Adipocyte (in vitro differentiated cells): ENCODE results near the gene NT5C2.
"Not testable (repeated sequence)": the region's sequence is repeated elsewhere in the genome, so short reads cannot be mapped to it uniquely, and the experiment has no call there.

ENCODE experiments used
- DNase-seq: peaks from one replicate; pipeline ENCODE4 v3.0.0-alpha.2; 2015; ENCODE audit warnings: low read depth
- H3K27me3 ChIP-seq: replicated peaks from 2 replicates; pipeline ENCODE4 v1.7.0; 2013; ENCODE audit warnings: mild to moderate bottlenecking, low read length, moderate library complexity; ENCODE audit not compliant: control insufficient read depth, insufficient read depth
- H3K36me3 ChIP-seq: 2 replicates; pipeline ENCODE4 v1.7.0; 2013; ENCODE audit warnings: low read length, mild to moderate bottlenecking, moderate library complexity; ENCODE audit not compliant: control insufficient read depth, insufficient read depth, severe bottlenecking
- H3K4me1 ChIP-seq: 2 replicates; pipeline ENCODE4 v1.7.0; 2013; ENCODE audit warnings: mild to moderate bottlenecking, low read length, moderate library complexity; ENCODE audit not compliant: control insufficient read depth, insufficient read depth
- H3K4me3 ChIP-seq: 2 replicates; pipeline ENCODE4 v1.7.0; 2013; ENCODE audit warnings: mild to moderate bottlenecking, low read length, moderate library complexity
- H3K9ac ChIP-seq: 2 replicates; pipeline ENCODE4 v1.7.0; 2013; ENCODE audit warnings: mild to moderate bottlenecking, low read length, moderate library complexity
- H3K9me3 ChIP-seq: 2 replicates; pipeline ENCODE4 v1.7.0; 2013; ENCODE audit warnings: mild to moderate bottlenecking, low read length, moderate library complexity; ENCODE audit not compliant: control insufficient read depth

NT5C2 gene

GRCh38 chr10:103198648-103199047 lies 5.6 kb upstream of the NT5C2 start:
- Histone ChIP-seq H3K4me3 (no peak overlapping the region), H3K9ac (no peak overlapping the region), H3K4me1 (peaks cover 42% of the 10 kb centered on the region), H3K36me3 (no peaks in the 10 kb centered on the region), H3K9me3 (no peaks in the 10 kb centered on the region), H3K27me3 (no peaks in the 10 kb centered on the region)
- DNase-seq, result no peak

GRCh38 chr10:103197903-103198302 lies 4.8 kb upstream of the NT5C2 start:
- no peak for DNase-seq

DNA sequence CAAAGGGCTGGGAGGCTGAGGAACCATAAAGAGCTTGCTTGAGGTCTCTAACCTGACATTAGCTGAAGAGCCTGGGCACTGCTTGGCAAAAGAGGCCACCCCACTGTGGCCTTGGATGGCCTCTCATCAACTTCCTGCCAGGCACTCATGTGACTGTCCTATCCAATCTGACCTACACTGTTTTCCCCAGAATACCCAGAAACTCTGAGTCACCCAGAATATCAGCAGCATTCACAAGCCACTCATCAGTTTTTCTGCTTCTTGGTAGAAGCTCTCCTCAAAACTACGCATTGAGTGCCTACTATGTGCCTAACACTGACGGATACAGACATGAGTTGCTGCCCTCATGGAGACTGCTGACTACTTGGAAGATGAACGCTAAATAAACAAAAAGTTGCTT lies 4.1 kb upstream of the NT5C2 start:
- Histone ChIP-seq H3K4me1 (peaks cover 46% of the 10 kb centered on the region), H3K9me3 (no peaks in the 10 kb centered on the region), H3K27me3 (no peaks in the 10 kb centered on the region), H3K9ac (peak overlapping the region; percentile 16), H3K36me3 (no peaks in the 10 kb centered on the region), H3K4me3 (peak overlapping the region; percentile 9)
- peak; percentile 64 for DNase-seq

More at GRCh38 chr10:103197903-103198302, 4.8 kb upstream of the NT5C2 start:
- Histone ChIP-seq H3K4me3 (no peak overlapping the region), H3K9ac (no peak overlapping the region), H3K9me3 (no peaks in the 10 kb centered on the region), H3K27me3 (no peaks in the 10 kb centered on the region), H3K4me1 (peaks cover 46% of the 10 kb centered on the region), H3K36me3 (no peaks in the 10 kb centered on the region)

- H3K4me3 ChIP-seq, result no peak overlapping the region
- no peaks in the 10 kb centered on the region for H3K36me3 ChIP-seq
- H3K4me1 ChIP-seq, result peaks cover 49% of the 10 kb centered on the region
- no peaks in the 10 kb centered on the region for H3K9me3 ChIP-seq
- no peaks in the 10 kb centered on the region for H3K27me3 ChIP-seq
- DNase-seq, result no peak
- H3K9ac ChIP-seq, result no peak overlapping the region
Measured at GRCh38 chr10:103196516-103196915, 3.4 kb upstream of the NT5C2 start.

- no peaks in the 10 kb centered on the region for H3K36me3 ChIP-seq
- peak overlapping the region; percentile 85 for H3K9ac ChIP-seq
- H3K4me3 ChIP-seq, result peak overlapping the region; percentile 80
- H3K27me3 ChIP-seq, result no peaks in the 10 kb centered on the region
- DNase-seq, result no peak
- no peaks in the 10 kb centered on the region for H3K9me3 ChIP-seq
- peaks cover 57% of the 10 kb centered on the region for H3K4me1 ChIP-seq
Measured at GRCh38 chr10:103193820-103194529, 903 bp upstream of the NT5C2 start.

- no peaks in the 10 kb centered on the region for H3K9me3 ChIP-seq
- peaks cover 54% of the 10 kb centered on the region for H3K4me1 ChIP-seq
- DNase-seq, result peak; percentile 87
- H3K4me3 ChIP-seq, result peak overlapping the region; percentile 96
- H3K9ac ChIP-seq, result peak overlapping the region; percentile 97
- H3K36me3 ChIP-seq, result no peaks in the 10 kb centered on the region
- no peaks in the 10 kb centered on the region for H3K27me3 ChIP-seq
Measured at GRCh38 chr10:103192451-103193106, 493 bp downstream of the NT5C2 start.

DNA sequence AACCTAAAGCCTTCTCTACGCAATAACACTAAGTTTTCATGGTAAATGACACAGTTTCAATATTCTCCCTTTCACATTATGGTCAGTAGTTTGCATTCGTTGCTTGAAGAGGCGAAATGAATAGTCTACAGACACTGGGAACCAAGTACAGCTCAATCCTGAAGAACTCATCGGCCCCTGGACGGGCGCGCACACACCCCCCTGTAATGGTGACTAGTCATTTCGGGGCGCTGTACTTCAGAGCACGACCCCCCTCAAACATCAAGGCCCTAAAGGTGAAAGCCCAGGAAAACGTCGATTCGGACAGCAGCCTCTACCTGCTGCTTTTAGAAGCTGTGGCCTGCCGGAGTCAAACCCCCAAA lies 1.0 kb downstream of the NT5C2 start:
- DNase-seq, result peak; percentile 49
- peaks cover 48% of the 10 kb centered on the region for H3K4me1 ChIP-seq
- no peaks in the 10 kb centered on the region for H3K9me3 ChIP-seq
- peak overlapping the region; percentile 96 for H3K4me3 ChIP-seq
- no peaks in the 10 kb centered on the region for H3K27me3 ChIP-seq
- H3K9ac ChIP-seq, result peak overlapping the region; percentile 97
- no peaks in the 10 kb centered on the region for H3K36me3 ChIP-seq

DNA sequence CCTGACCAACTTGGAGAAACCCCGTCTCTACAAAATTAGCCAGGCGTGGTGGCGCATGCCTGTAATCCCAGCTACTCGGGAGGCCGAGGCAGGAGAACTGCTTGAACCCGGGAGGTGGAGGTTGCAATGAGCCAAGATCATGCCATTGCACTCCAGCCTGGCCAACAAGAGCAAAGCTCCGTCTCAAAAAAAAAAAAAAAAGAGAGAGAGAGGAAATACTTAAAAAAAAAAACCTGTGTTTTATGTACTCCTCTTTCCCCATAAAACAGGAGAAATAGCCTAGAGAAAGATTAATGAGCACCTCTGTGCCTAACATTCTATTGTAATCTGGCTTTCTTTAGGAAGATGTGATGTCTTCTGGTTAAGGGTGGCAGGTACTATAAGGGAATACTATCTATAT lies 1.9 kb downstream of the NT5C2 start:
- Histone ChIP-seq H3K4me1 (peaks cover 40% of the 10 kb centered on the region), H3K4me3 (peak overlapping the region; percentile 96), H3K9ac (peak overlapping the region; percentile 97)
- not testable (repeated sequence) for DNase-seq, H3K36me3 ChIP-seq, H3K9me3 ChIP-seq, H3K27me3 ChIP-seq

DNA sequence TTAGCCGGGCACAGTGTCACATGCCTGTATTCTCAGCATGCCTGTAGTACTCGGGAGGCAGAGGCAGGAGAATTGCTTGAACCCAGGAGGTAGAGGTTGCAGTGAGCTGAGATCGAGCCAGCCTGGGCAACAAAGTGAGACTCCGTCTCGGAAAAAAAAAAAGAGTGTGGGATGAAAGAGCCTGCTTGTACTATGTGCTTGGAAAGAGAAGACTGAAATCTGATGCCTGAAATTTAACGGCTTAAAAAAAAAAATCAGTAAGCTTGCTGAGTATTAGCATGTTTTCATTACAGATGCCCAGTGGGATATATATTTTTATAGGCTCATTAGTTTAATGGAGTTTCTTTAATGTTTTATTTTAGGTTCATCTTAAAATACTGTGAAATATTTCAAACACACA lies 4.2 kb downstream of the NT5C2 start:
- H3K9me3 ChIP-seq, result no peaks in the 10 kb centered on the region
- peak; percentile 70 for DNase-seq
- H3K36me3 ChIP-seq, result peaks cover 8% of the 10 kb centered on the region
- H3K9ac ChIP-seq, result peak overlapping the region; percentile 45
- H3K4me3 ChIP-seq, result peak overlapping the region; percentile 58
- H3K27me3 ChIP-seq, result no peaks in the 10 kb centered on the region
- peaks cover 49% of the 10 kb centered on the region for H3K4me1 ChIP-seq

- H3K4me3 ChIP-seq, result no peak overlapping the region
- no peaks in the 10 kb centered on the region for H3K27me3 ChIP-seq
- H3K4me1 ChIP-seq, result peaks cover 41% of the 10 kb centered on the region
- H3K9ac ChIP-seq, result no peak overlapping the region
- peaks cover 13% of the 10 kb centered on the region for H3K36me3 ChIP-seq
- H3K9me3 ChIP-seq, result no peaks in the 10 kb centered on the region
- DNase-seq, result no peak
Measured at GRCh38 chr10:103186128-103186527, 6.9 kb downstream of the NT5C2 start.

- H3K9ac ChIP-seq, result peak overlapping the region; percentile 70
- no peaks in the 10 kb centered on the region for H3K9me3 ChIP-seq
- H3K4me3 ChIP-seq, result peak overlapping the region; percentile 70
- peaks cover 28% of the 10 kb centered on the region for H3K36me3 ChIP-seq
- peak; percentile 66 for DNase-seq
- H3K27me3 ChIP-seq, result no peaks in the 10 kb centered on the region
- peaks cover 30% of the 10 kb centered on the region for H3K4me1 ChIP-seq
Measured at GRCh38 chr10:103184615-103185014, 8.5 kb downstream of the NT5C2 start.
